Activated CD4-positive, CD25-positive, alpha-beta regulatory T cell treated with anti-CD3 and anti-CD28 coated beads, Interleukin-2, amount 50 U/mL, for 24 hours (primary cell): Measurements from ENCODE around the gene PRKCQ.
"Not testable (repeated sequence)": the region's sequence is repeated elsewhere in the genome, so short reads cannot be mapped to it uniquely, and the experiment has no call there.

Source experiments
- ATAC-seq, 2 donors: fragments of 150-1000 bp; cut with Tn5 transposase; one replicate each; pipeline ENCODE4 v1.10.0; 2021; ENCODE audit warnings: mild to moderate bottlenecking in 1 of 2, moderate library complexity in 1 of 2

Gene PRKCQ

GRCh38 chr10:6445671-6446316 lies 134.3 kb downstream of the PRKCQ start:
- no peak for ATAC-seq

GRCh38 chr10:6439875-6440274 lies 140.2 kb downstream of the PRKCQ start:
- not testable (repeated sequence) for ATAC-seq

GRCh38 chr10:6431861-6432260 lies 148.2 kb downstream of the PRKCQ start:
- no peak for ATAC-seq

GRCh38 chr10:6431186-6431585 lies 148.9 kb downstream of the PRKCQ start:
- ATAC-seq: no peak

- no peak for ATAC-seq
These were observed 149.6 kb downstream of the PRKCQ start for GRCh38 chr10:6430423-6430980.

GRCh38 chr10:6427357-6427959 lies 152.6 kb downstream of the PRKCQ start:
- ATAC-seq: no peak

GRCh38 chr10:6426317-6426716 lies 153.8 kb downstream of the PRKCQ start:
- no peak for ATAC-seq

- ATAC-seq: peak; percentile 15 to 25
These were observed 156.5 kb downstream of the PRKCQ start for GRCh38 chr10:6423413-6424170.

GRCh38 chr10:6423004-6423403 lies 157.1 kb downstream of the PRKCQ start:
- ATAC-seq: peak; percentile 96 to 97

GRCh38 chr10:6418613-6419216 lies 161.4 kb downstream of the PRKCQ start:
- ATAC-seq: no peak

- no peak for ATAC-seq
These were observed 161.9 kb downstream of the PRKCQ start for GRCh38 chr10:6418167-6418566.

- peak in 1 of 2 donors; percentile 58 for ATAC-seq
These were observed 163.1 kb downstream of the PRKCQ start for GRCh38 chr10:6416892-6417512.

GRCh38 chr10:6411436-6411835 lies 168.6 kb downstream of the PRKCQ start:
- no peak for ATAC-seq

- ATAC-seq: no peak
These were observed 169.2 kb downstream of the PRKCQ start for GRCh38 chr10:6410830-6411229.

GRCh38 chr10:6409971-6410643 lies 170.0 kb downstream of the PRKCQ start:
- peak; percentile 50 to 54 for ATAC-seq

GRCh38 chr10:6408799-6409198 lies 171.3 kb downstream of the PRKCQ start:
- no peak for ATAC-seq

- no peak for ATAC-seq
These were observed 172.9 kb downstream of the PRKCQ start for GRCh38 chr10:6407034-6407721.

GRCh38 chr10:6406220-6407033 lies 173.6 kb downstream of the PRKCQ start:
- peak; percentile 68 to 75 for ATAC-seq

- ATAC-seq: no peak
These were observed 174.4 kb downstream of the PRKCQ start for GRCh38 chr10:6405713-6406112.
